ENCODE data around the gene KANK4.

GRCh38 chr1:62213075-62213914 is 105.9 kb downstream of the KANK4 start:
- TF ChIP-seq POLR2A (IDR thresholded peaks at IDR 0.05; ENCODE audit: extremely low read depth, insufficient read length), result no peak
- TF ChIP-seq CTCF (IDR thresholded peaks at IDR 0.05; ENCODE audit: low read depth, low read length), result no peak
- no peak for TF ChIP-seq MAX (IDR thresholded peaks at IDR 0.05; ENCODE audit: low read depth, low read length)
- no peak for TF ChIP-seq MYC (IDR thresholded peaks at IDR 0.05; ENCODE audit: low read depth, low read length)
